Suppressor macrophage (primary cell): ENCODE measurements around the gene TMEM184B.
"Not testable (repeated sequence)": the region's sequence is repeated elsewhere in the genome, so short reads cannot be mapped to it uniquely, and the experiment has no call there.

Source experiments
- DNase-seq, 4 experiments: peaks; one replicate each; pipeline ENCODE4 v3.0.0-alpha.2; 2020 to 2022

The TMEM184B gene

DNA sequence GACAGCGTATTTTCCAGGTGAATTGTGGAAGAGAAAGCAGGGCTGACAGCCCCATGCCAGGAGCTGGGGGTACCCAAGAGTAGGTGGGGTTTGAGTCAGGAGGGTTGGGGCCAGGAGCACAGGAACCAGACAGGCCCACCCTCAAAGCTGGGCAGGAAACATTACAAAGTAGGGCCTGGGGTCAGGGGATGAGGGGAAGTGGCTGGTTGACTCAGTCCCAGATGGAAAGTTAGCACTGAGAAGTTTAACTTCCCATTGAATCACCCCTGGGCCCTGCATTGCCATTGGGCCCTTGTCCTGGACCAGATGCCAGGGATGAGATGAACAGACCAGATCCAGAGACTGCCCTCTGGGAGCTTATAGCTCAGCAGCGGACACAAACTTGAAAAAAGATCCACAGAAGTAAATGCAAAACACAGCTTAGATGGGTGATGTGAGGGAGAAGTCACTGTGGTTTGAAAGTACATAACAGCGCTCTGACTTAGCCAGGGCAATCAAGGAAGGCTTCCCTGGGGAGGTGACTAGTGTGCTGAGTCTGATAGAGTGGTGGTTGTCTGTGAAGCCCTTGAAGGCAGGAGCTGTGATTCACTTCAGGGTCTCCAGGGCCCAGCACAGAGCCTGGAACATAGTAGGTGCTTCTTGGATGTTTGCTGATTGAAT, 68.8 kb downstream of the TMEM184B start:
- peak; percentile 60 to 74 (median 72) for DNase-seq

DNA sequence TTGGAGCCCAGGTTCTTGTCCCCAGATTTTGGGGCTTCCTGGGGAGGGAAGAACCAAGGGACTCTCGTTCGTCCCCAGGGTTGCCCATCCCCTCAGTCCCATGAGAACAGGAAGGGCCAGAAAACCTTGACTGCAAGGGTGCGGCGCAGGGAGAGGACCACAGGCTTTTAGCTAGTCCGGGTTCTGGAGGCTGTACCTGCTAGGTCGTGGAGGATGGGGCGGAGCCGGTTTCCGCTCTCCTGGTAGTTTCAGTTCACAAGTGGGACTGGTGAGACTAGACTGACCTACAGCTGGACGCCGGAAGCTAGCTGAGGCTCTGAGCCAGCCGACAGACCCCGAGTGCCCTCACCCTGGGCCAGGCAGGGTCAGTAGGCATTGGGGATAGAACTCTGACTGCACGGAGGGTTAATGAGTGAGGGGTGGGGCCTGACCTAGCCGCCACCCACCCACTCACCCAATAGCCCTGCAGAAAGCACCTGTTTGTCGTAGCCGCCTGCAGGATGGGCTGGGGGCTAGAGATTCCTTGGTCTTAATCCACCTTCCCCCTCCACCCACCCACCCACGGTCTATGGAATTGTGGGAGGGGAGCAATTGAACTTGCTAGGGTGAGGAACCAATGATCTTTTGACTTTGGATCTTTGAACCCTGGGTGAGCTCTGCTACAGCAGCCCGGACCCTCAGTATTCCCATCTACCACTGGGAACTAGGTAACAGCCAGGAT, 69.6 kb downstream of the TMEM184B start:
- DNase-seq, result peak; percentile 43 to 66 (median 47)

DNA sequence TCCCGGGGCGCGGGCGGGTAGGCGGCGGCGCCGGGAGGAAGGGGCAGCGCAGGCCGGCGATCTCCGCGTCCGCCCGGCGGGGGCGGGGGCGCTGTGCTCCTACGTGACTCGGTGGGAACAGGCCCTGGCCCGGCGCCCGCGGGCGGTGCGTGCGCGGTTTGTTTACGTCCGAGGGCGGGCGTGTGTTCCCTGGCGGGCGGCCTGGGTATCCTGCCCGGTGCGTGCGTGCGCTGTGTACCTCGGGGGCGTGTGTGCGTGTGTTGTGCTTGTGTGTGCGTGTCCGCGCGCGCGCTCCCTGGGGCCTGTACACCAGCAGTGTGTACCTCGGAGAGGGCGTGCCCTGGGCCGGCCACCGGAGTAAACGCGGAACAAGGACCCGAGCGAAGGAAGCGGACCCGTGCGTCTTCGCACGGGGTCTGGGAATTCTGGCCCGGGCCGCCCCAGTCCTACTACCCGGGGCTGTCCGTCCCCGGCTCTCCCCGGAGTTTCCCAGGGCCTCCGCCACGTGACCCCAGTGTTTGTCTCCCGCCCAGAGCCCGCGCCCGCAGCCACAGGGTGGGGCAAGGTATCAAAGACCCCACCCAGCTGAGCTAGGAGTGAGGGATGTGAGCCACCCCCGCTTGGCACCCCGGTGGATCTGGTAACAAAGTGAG, 70.2 kb downstream of the TMEM184B start:
- DNase-seq, result peak; percentile 87 to 94 (median 89)

DNA sequence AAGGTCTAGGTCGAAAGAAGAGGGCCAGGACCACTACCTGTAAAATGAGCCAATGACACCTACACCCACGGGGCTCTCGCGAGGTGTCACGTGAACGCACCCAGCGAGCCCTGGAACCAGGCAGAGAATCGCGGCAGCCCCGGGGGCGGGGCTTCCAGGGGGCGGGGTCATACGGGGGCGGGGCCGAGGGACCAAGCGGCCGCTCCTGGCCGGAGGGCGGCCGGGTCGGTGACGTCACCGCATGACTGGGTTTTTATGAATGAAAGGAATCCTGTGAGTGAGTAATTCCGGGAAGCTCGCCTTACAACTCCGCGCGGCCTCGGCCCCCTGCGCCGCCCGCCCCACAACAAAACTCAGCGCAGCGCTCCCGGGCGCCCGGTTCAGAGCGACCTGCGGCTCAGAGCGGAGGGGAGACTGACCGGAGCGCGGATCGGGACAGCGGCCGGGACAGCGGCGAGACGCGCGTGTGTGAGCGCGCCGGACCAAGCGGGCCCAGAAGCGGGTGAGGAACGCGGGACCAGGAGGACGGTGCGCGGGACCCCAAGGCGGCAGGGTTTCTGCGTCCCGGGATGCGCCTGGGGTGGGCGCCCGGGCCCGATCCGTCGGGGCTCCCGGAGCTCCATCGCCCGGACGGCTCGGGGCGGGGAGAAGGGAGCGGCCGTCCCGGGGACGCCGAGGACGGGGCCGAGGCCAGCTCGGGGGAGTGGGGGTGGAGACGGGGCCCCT, 70.9 kb downstream of the TMEM184B start, which contains the start of gene MAFF:
Gene MAFF, plus strand, starts transcription at position 284 of the 726 bp plus-strand sequence. CDS start 11,860 bp downstream, outside the sequence.
- peak; percentile 97 to 98 (median 98) for DNase-seq

DNA sequence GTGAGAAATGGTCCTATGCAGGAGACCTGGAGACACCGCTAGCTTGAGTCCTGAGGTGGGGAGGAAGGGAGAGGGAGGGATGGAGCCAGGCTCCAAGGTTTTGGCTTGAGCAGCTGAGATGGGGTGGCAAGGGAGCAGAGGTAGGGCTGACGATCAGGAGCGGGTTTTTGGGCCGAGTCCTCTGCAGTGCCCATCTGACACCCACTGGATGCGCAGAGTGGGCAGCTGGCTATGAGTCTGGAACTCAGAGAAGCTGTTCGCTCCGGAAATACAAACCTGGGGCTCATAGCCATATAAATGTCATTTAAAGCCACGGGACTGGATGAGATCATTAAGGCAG, 71.5 kb downstream of the TMEM184B start:
- no peak for DNase-seq

DNA sequence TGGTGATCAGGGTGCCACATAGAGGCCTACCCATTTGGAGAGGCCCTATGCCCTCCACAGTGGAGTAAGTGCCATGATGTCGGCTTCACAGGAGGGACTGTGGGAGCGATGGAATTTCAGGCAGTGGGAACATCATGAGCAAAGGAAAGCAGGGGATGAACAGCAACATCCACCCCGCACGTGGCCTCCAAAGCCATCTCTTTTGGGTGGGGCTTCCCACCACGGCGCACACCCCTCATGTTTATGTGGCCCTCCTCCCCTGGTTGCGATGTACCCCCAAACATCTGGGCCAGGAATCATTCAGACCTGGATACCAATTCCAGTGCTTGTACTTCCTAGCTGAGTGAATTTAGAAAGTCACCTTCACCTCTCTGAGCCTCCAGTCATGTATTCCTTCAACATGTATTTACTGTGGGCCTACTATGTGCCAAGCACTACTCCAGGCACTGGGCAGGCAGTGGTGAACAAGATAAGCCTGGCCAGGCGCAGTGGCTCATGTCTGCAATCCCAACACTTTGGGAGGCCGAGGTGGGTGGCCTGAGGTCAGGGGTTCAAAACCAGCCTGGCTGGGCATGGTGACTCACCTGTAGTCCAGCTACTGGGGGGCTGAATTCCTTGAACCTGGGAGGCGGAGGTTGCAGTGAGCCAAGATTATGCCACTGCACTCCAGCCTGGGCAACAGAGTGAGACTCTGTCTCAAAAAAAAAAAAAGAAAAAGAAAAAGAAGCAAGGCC, 72.8 kb downstream of the TMEM184B start:
- peak in 1 of 4 experiments; percentile 2 for DNase-seq

DNA sequence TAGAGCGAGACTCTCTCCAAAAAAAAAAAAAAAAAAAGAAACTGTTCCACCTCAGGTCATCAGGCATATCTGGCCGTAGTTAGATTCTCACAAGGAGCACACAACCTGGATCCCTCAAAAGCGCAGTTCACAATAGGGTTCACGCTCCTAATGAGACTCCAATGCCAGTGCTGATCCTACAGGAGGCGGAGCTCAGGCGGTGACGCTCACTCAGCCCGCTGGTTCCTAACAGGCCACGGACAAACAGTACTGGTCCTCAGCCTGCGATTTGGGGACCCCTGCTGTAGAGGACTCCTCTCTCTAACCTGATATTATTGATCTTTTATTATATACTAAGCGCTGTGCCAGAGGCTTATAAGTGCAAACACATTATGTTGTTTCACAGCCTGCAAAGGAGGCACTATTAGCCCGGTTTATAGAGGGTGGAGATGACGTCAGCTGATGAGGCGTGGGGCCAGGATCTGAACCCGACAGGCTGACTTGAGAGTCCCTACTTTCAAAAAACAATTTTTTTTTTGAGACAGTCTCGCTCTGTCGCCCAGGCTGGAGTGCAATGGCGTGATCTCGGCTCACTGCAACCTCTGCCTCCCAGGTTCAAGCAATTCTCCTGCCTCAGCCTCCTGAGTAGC, 75.9 kb downstream of the TMEM184B start:
- no peak for DNase-seq

DNA sequence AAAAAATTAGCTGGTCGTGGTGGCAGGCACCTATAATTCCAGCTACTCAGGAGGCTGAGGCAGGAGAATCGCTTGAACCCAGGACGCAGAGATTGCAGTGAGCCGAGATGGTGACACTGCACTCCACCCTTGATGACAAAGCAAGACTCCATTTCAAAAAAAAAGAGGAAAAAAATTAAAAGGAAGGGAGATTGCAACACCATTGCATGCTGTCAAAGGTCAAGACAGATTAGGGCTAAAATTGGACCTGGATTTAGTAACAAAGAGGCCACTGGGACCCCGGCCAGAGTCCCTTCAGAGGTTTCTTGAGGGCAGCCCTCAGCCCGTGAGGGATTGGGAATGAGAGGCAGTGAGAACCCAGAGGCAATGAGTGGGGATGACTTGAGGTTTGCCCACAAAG, 79.2 kb downstream of the TMEM184B start:
- DNase-seq, result peak; percentile 56 to 87 (median 82)

DNA sequence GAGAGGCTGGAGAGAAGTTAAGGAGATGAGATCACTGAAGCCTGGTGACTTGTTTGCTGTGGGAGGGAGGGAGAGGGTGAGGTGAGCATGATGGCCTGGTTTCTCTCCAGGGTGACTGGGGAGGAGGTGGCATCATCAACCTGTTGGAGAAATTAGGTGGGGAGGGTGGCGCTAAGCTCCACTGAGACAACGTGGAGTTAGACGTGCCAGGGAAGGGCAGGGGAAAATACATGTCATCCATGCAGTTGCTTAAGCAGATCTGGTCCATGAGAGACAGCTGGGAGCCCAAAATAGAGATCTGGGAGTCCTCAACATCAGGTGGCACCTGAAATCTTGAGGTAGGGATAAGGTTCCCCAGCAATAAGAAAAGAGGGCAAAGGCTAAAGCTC, 80.3 kb downstream of the TMEM184B start:
- no peak for DNase-seq

DNA sequence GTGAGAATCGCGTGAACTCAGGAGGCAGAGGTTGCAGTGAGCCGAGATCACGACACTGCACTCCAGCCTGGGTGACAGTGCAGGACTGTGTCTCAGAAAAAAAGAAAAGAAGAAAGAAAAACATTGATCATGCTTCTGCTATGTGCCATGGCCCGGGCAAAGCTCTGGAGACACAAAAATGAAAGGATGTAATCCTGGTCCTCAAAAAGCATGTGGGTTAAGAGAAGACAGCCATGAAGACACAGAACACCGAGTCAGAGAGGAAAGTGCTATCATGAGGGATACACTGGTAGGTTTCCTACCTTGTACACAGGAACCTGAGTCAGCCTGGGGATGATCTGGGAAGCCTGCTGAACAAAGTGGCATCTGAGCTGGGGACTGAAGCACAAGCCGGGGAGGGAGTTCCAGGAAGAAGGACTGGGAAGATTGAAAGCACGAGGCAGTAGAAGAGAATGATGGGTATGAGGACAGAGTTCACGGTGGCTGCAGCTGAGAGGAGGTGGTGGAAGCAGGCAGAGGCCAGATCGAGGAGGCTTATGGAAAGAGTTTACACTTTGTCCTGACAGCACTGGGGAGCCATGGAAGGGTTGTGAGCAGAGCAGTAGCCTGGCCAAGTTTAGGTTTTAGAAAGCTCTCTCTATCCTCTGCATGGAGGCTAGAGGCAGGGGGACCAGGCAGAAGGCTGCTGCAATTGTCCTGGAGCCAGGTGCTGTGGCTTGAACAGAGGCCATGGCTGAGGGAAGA, 80.9 kb downstream of the TMEM184B start:
- no peak for DNase-seq

DNA sequence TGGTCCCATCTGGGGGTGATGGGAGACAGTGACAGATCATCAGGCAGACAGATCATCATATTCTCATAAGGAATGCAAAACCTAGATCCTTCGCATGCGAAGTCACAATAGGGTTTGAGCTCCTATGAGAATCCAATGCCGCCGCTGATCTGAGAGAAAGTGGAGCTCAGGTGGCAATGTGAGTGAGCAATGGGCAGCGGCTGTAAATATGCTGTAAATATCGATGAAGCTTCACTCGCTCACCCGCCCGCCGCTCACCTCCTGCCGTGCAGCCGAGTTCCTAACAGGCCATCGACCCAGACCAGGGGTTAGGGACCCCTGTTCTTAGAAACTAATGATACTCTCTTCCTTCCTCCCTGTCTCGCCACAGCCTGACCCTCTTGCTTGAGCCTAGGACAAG, 81.8 kb downstream of the TMEM184B start:
- DNase-seq, result no peak

DNA sequence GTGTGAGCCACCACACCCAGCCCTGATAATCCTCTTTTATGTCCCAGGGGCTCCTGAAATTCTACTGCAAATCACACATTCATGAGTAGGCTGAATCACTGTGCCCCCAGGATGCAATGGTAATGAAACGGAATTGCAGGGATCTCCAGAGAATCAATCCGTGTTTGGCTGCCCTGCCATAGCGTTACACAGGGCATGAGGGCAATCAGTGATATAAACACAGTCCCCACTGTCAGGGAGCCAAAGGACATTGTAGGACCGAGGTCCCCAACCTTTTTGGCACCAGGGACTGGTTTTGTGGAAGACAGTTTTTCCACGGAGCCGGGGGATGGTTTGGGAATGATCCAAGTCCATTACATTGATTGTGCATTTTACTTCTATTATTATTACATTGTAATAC, 82.2 kb downstream of the TMEM184B start:
- DNase-seq, result no peak

DNA sequence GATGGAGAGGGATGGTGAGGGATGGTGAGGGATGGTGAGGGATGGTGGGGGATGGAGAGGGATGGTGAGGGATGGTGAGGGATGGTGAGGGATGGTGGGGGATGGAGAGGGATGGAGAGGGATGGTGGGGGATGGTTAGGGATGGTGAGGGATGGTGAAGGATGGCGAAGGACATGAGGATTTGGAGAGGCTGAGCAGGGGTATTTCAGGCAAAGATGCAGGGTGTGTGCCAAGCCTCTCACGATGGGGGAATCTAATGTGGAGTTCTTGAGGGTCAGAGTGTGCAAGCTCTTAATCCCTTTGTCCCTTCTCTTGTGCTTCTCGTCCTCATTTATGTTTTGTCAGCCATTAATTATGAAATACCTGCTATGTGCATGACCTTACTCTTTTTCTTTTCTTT, 83.7 kb downstream of the TMEM184B start:
- DNase-seq, result no peak

DNA sequence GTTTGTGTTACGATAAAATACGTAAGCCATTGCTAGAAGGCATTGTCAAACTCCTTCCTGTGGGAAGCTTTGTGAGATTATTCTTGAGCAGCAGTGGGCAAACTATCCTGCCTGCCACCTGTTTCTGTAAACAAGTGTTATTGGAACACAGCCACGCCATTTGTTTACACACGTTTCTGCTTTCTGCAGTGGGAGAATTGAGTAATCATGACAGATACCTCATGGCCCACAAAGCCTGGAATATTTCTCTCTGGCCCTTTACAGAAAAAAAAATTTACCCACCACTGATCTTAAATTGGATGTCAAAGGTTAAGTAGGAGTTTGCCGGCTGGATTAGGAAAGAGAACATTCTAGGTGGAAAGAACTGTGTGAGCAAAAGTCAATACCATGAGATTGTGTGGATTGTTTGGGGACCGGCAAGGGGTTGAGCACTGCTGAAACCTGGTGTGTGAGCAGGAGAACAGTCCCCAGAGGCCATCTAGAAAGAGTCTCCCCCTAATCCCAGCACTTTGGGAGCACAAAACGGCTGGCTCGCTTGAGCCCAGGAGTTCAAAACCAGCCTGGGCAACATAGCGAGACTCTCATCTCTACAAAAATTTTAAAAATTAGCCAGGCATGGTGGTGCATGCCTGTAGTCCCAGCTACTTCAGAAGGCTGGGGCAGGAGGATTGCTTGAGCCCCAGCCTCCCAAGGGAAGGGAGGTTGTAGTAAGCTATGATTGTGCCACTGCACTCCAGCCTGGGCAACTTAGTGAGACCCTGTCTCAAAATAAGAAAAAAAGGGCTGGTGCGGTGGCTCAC, 85.2 kb downstream of the TMEM184B start:
- DNase-seq, result peak in 3 of 4 experiments; percentile 34 to 55 (median 45)

DNA sequence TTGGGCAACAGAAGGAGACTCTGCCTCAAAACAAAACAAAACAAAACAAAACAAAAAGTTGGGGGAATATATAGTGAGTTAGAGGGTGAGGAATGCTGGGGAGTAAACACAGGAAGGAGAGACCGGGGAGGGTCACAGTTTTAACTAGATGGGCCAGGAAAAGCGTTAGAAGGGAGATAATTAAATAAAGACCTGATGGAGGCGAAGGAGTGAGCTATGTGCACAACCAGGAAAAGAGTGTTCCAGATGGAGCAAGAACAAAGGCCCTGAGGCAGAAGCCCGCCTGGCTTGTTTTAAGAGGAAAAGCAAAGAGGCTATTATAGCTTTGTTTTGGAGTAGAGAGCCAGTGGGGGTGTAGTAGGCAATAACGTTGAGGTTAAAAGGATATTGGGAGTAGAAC, 86.4 kb downstream of the TMEM184B start:
- DNase-seq, result no peak

DNA sequence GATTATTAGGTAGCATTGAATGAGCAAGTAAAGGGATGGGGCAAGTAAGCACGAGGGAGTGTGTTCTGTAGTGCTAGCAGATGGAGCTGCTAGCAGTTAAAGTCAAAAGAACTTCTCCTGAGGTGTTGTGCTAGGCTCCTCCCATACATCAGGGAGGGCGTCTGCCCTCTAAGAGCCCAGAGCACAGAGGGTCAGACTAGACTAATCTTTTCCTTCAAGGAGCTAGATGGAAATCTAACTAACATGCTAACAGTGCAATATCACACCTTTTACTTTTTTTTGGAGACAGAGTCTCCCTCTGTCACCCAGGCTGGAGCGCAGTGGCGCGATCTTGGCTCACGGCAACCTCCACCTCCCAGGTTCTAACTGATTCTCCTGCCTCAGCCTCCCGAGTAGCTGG, 88.0 kb downstream of the TMEM184B start:
- no peak for DNase-seq

DNA sequence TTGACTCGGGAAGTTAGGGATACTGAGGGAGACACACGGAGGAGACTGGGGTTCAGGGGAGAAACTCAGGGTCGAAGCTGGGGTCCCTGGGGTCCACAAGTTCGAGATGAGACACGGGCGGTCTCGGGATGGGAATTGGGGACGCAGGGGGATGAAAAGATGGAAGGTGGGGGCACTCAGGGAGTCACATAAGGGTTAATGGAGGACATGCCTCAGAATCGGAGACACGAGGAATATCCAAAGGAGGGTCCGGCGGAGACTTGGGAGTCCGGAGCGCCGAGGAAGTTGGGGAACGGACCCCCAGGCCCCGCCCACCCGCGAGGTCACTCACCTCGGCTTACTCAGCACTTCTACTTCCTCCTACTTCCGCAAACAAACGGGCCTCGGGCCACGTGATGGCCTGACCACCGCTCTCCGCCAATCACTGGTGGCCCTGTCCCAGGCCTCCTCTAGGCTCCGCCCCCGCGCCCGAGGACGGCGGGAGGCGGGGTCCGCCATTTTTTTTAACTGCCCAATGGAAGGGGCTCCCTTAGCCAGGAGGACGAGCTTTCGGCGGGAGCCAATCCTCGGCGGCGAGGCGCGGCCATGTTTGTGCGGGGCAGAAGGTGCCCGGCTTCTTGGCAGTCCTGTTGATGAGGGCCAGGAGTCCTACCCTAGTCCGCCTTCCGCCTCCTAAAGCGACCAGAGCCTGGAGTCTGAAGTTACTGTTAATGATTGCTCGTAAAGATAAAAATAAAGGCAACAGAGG, 91.2 kb downstream of the TMEM184B start, which contains the start of gene PLA2G6:
Gene PLA2G6, minus strand, starts transcription at position 378 of the 748 bp plus-strand sequence. CDS start 12,404 bp downstream, outside the sequence.
- DNase-seq, result peak; percentile 100

DNA sequence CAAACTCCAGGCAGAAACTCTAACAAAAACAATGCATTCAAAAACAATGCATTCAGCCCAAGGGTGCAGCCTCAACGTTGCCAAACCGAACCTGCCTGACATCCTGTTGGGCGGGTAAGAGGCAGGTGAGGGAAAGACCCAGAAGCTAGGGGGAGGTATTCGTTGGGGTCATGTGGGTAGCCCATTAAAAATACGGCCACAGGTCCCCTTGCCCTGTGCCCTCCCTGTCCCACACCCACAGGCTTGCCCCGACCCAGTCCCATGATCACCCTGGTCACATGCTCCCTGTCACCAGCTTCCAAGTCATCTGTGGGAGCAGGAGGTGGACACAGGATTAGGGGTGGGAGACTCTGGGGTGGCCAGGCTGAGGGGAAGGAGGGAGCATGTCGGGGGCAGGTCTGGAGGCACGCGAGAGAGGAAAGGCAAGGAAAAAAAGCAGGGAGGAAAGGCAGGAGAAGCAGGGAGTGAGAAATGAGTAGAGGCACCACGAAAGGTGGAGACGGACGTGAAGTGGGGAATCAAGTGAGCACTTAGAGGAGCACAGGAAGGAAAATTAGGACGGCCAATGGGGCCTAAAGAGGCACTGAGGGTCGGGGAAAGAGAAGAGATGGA, 91.9 kb downstream of the TMEM184B start:
- peak; percentile 88 to 95 (median 94) for DNase-seq

DNA sequence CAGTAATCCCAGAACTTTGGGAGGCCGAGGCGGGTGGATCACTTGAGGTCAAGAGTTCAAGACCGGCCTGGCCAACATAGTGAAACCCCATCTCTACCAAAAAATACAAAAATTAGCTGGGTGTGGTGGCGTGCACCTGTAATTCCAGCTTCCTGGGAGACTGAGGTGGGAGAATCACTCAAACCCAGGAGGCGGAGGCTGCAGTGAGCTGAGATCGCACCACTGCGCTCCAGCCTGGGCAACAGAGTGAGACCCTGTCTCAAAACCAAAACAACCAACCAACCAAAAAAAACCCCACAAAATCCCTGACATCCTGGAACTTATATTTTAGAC, 94.2 kb downstream of the TMEM184B start:
- not testable (repeated sequence) for DNase-seq
